SK-N-SH (cell line): ENCODE measurements around the gene PRDM10.

Experiments
- CTCF ChIP-seq: fragments of 200-600 bp; sonication (generic); IDR thresholded peaks from 2 replicates; pipeline ENCODE4 v1.6.1; 2017; ENCODE audit warnings: antibody characterized with exemption, mild to moderate bottlenecking, moderate library complexity
- EP300 ChIP-seq, 2 experiments: IDR thresholded peaks; 2 replicates each; pipeline versions ENCODE4 v1.4.0 to v1.6.1; 2012; ENCODE audit warnings: borderline replicate concordance in 1 of 2, low read depth in 1 of 2, low read length in 1 of 2
- EZH2phosphoT487 ChIP-seq: fragments of 200-600 bp; sonication (generic); IDR thresholded peaks from 2 replicates; pipeline ENCODE4 v1.6.1; 2017; ENCODE audit warnings: low read depth, mixed run types, mild to moderate bottlenecking, antibody characterized with exemption, moderate library complexity, borderline replicate concordance
- FOXM1 ChIP-seq: IDR thresholded peaks from 2 replicates; pipeline ENCODE4 v1.4.0; 2012; ENCODE audit warnings: low read depth, mild to moderate bottlenecking
- IRF3 ChIP-seq: fragments of 150-350 bp; IDR thresholded peaks from 2 replicates; pipeline ENCODE4 v1.6.1; 2016; ENCODE audit warnings: mild to moderate bottlenecking, low read depth, low read length
- JUND ChIP-seq: IDR thresholded peaks from 2 replicates; pipeline ENCODE4 v1.4.0; 2012
- MAX ChIP-seq: IDR thresholded peaks from 2 replicates; pipeline ENCODE4 v1.4.0; 2012; ENCODE audit warnings: low read depth
- PBX3 ChIP-seq: IDR thresholded peaks from 2 replicates; pipeline ENCODE4; 2012
- RAD21 ChIP-seq: IDR thresholded peaks from 2 replicates; pipeline ENCODE4 v1.6.1; 2012; ENCODE audit warnings: mild to moderate bottlenecking, low read length
- TEAD4 ChIP-seq: IDR thresholded peaks from 2 replicates; pipeline ENCODE4 v1.4.0; 2012; ENCODE audit warnings: mild to moderate bottlenecking, borderline replicate concordance; ENCODE audit not compliant: insufficient read depth
- YY1 ChIP-seq: IDR thresholded peaks from 2 replicates; pipeline ENCODE4 v1.4.0; 2012; ENCODE audit warnings: low read depth, mild to moderate bottlenecking

GRCh38 chr11:129922674-129923073 is 80.0 kb downstream of the PRDM10 start:
- TF ChIP-seq FOXM1 = no peak
- TF ChIP-seq CTCF = no peak
- TF ChIP-seq MAX = no peak
- no peak for TF ChIP-seq YY1
- TF ChIP-seq TEAD4 = no peak
- no peak for TF ChIP-seq IRF3
- TF ChIP-seq EZH2phosphoT487 = no peak
- TF ChIP-seq PBX3 = no peak
- TF ChIP-seq JUND = no peak
- TF ChIP-seq EP300 (IDR thresholded peaks at IDR 0.05; ENCODE audit: borderline replicate concordance in 1 of 2, low read depth in 1 of 2, low read length in 1 of 2) = no peak
- TF ChIP-seq RAD21 = no peak
